ENCODE results near the gene TAF9B. TPM values are rescaled to one million over a fixed set of nuclear protein-coding genes. Genes with fewer than 3 reads are reported as not detected.
"Not testable (repeated sequence)": the region's sequence is repeated elsewhere in the genome, so short reads cannot be mapped to it uniquely, and the experiment has no call there.

Gene TAF9B, protein sequence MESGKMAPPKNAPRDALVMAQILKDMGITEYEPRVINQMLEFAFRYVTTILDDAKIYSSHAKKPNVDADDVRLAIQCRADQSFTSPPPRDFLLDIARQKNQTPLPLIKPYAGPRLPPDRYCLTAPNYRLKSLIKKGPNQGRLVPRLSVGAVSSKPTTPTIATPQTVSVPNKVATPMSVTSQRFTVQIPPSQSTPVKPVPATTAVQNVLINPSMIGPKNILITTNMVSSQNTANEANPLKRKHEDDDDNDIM
- 46.1 TPM for total RNA-seq

GRCh38 chrX:78139160-78140123 is at the start of gene TAF9B:
Gene TAF9B, minus strand, starts transcription at chrX:78139650. Its CDS starts 39 bp downstream, at chrX:78139611.
- FAIRE-seq (no peak), DNase-seq (ENCODE audit: low spot score in 2 of 2) (peak; percentile 43 to 78)

GRCh38 chrX:78182881-78183280 is 43.4 kb upstream of the TAF9B start:
- no peak for DNase-seq (ENCODE audit: low spot score in 2 of 2)
- FAIRE-seq, result no peak

DNA sequence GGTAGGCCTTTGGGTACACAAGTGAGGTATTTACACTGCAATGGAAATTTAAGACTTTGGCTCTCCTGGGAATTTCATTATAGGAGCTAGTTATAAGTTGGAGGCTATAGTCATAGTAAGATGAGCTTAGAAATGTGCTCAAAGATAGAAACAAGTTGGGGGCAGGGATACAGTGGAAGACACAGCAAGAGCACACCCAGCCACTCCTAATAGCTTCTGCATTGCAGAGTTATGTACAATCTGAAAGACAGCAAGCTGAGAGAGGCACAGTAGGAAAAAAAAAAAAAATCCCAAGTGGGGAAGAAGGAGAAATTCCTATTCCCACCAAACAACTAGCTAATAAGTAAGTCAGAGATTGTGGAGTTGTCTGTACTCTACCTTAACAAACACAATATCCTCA is 41.9 kb upstream of the TAF9B start:
- FAIRE-seq (no peak), DNase-seq (ENCODE audit: low spot score in 2 of 2) (no peak)

GRCh38 chrX:78168065-78168464 is 28.6 kb upstream of the TAF9B start:
- FAIRE-seq, result no peak
- DNase-seq (ENCODE audit: low spot score in 2 of 2), result no peak

- FAIRE-seq (no peak), DNase-seq (ENCODE audit: low spot score in 2 of 2) (no peak)
Measured at GRCh38 chrX:78165425-78165824, 26.0 kb upstream of the TAF9B start.

DNA sequence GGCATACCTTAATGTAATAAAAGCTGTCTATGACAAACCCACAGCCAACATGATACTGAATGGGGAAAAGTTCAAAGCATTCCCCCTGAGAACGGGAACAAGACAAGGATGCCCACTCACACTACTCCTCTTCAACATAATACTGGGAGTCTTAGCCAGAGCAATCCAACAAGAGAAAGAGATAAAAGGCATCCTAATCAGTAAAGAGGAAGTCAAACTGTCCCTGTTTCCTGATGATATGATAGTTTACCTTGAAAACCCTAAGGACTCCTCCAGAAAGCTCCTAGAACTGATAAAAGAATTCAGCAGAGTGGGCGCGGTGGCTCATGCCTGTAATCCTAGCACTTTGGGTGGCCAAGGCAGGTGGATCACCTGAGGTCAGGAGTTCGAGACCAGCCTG is 23.7 kb upstream of the TAF9B start:
- not testable (repeated sequence) for FAIRE-seq; DNase-seq (ENCODE audit: low spot score in 2 of 2)

- not testable (repeated sequence) for FAIRE-seq; DNase-seq (ENCODE audit: low spot score in 2 of 2)
Measured at GRCh38 chrX:78160711-78161110, 21.3 kb upstream of the TAF9B start.

DNA sequence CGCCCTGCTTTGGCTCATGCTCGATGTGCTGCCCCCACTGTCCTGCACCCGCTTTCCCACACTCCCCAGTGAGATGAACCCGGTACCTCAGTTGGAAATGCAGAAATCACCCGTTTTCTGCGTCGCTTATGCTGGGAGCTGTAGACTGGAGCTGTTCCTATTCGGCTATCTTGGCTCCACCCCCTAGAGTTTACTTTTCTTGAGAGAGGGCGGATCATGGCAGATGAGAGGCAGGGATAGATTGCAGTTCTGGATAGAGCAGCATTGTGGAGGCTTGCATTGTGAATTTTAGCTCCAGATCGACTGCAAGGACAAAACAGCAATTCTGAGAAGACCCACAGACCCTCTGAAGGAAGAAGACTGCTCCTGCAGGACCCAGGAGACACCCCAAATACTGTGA is 18.4 kb upstream of the TAF9B start:
- DNase-seq (ENCODE audit: low spot score in 2 of 2); FAIRE-seq: not testable (repeated sequence)

DNA sequence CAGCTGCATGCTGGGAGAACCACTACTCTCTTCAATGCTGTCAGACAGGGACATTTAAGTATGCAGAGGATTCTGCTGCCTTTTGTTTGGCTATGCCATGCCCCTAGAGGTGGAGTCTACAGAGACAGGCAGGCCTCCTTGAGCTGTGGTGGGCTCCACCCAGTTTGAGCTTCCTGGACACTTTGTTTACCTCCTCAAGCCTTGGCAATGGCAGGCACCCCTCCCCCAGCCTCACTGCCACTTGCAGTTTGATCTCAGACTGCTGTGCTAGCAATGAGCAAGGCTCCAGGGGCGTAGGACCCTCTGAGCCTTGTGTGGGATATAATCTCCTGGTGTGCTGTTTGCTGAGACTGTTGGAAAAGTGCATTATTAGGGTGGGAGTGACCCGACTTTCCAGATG is 17.9 kb upstream of the TAF9B start:
- FAIRE-seq, result not testable (repeated sequence)

GRCh38 chrX:78147002-78147540 is 7.6 kb upstream of the TAF9B start:
- not testable (repeated sequence) for FAIRE-seq; DNase-seq (ENCODE audit: low spot score in 2 of 2)

More for the DNA sequence above, 17.9 kb upstream of the TAF9B start:
- not testable (repeated sequence) for DNase-seq (ENCODE audit: low spot score in 2 of 2)

DNA sequence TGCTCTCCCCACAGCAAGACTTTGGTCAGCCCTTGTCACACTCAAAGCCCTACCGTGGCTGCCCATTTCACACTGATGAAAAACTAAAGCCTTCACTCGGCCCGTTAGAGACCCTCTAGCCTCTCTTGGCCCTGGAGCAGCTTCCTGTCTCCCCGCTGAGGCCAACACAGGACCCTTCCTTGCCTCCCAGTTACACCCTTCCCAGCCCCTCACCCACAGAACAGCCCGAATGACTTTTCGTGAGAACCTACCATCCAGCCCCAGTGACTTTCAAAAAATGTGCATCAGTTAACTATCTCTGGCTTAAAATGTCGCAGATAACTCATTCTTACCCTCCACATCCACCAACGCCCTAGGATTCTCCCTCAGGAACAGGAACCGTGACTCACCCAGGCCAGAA is 756 bp upstream of the TAF9B start:
- DNase-seq (ENCODE audit: low spot score in 2 of 2), result no peak

GRCh38 chrX:78133238-78133960 is 6.1 kb downstream of the TAF9B start:
- FAIRE-seq (no peak), DNase-seq (ENCODE audit: low spot score in 2 of 2) (no peak)

More for the DNA sequence above, 756 bp upstream of the TAF9B start:
- FAIRE-seq, result no peak

DNA sequence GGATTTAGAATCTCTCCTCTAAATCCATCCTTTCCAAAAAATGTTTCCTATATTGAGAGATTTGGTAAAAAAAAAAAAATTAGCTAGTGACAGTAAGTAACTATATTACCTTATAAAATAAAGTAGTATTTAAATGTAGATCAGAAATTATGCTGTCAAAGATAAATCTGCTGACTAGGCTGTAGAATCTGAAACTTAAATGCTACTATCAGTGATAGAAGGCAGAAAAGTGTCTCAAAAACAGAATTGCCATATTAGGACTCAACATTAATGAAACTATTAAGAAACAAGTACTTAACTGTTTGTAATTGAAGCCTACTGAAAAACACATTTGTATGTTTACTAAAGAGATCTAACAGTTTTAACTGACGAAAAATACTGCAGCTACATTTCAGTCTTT is 8.3 kb downstream of the TAF9B start:
- FAIRE-seq (no peak), DNase-seq (ENCODE audit: low spot score in 2 of 2) (no peak)

DNA sequence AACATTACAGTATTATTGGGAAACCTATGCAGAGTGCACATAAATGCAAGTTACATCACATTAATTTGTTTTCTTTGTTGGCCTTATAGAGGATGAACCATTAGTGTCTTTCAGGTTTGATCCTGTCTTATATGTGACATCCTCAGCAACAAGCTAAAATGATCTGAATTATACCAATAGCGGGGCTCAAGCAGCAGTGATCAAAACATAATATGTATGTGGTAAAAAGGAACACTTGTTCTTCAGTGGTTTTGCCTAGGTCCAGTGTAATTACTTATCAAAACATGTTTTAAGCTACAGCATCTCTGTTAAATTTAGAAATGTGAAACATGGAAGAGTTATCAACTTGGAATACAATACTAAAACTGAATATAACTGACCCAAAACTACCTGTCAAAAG is 9.1 kb downstream of the TAF9B start:
- no peak for FAIRE-seq
- DNase-seq (ENCODE audit: low spot score in 2 of 2), result no peak

- DNase-seq (ENCODE audit: low spot score in 2 of 2) (no peak), FAIRE-seq (no peak)
Measured at GRCh38 chrX:78129714-78130113, 9.7 kb downstream of the TAF9B start.

- FAIRE-seq, result not testable (repeated sequence)
Measured at GRCh38 chrX:78125781-78126180, 13.7 kb downstream of the TAF9B start.

DNA sequence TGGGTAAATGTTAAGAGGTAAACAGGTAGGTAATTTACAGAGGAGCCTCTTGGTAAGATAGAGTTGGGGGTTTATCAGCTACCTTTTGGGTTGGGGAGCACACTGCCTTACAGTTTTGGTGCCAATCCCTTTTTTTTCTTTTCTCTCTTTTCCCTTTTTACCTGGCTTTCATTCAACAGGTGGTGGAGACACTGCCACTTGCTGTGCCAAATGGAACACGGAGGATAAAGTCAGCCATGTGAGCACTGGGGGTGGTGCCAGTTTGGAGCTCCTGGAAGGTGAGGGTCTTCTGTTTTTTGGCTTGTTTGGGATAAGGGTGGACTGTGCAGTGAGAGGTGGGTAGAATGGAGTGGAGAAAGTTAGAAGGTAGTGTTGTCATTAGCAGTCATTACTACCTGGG is 14.3 kb downstream of the TAF9B start:
- DNase-seq (ENCODE audit: low spot score in 2 of 2) (no peak), FAIRE-seq (no peak)

More at GRCh38 chrX:78125781-78126180, 13.7 kb downstream of the TAF9B start:
- not testable (repeated sequence) for DNase-seq (ENCODE audit: low spot score in 2 of 2)

DNA sequence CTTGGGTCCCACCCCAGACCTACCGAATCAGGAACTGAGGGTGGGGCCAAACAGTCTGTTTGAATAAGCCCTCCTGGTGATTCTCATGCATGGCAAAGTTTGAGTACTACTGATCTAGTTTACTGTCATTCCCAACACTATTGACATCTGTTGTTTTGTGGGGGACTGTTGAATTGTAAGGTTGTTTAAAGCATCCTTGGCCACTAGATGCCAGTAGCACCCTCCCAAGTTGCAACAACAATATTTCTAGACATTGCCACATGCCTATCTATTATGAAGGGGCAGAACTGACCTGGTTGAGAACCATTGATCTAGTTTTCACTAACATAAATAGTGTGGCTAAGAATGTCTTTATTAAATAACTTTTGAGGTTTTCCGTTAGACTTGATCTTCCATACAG is 15.1 kb downstream of the TAF9B start:
- FAIRE-seq (no peak), DNase-seq (ENCODE audit: low spot score in 2 of 2) (no peak)

- DNase-seq (ENCODE audit: low spot score in 2 of 2), result no peak
- FAIRE-seq, result no peak
Measured at GRCh38 chrX:78123190-78123589, 16.3 kb downstream of the TAF9B start.

GRCh38 chrX:78119521-78120227 is 19.8 kb downstream of the TAF9B start:
- FAIRE-seq (no peak), DNase-seq (ENCODE audit: low spot score in 2 of 2) (no peak)
